Brain microvascular endothelial cell (primary cell): Measurements from ENCODE around the gene SLC25A28.

Experiments
- DNase-seq: peaks from one replicate; pipeline ENCODE4 v3.0.0-alpha.2; 2020
- H3K27ac ChIP-seq: fragments of 250-450 bp; sonication (Bioruptor Pico); 2 replicates; pipeline ENCODE4 v1.5.1; 2020; ENCODE audit warnings: mild to moderate bottlenecking, moderate library complexity
- H3K27me3 ChIP-seq: fragments of 250-450 bp; sonication (Bioruptor Pico); replicated peaks from 2 replicates; pipeline ENCODE4 v1.5.1; 2020; ENCODE audit warnings: mild to moderate bottlenecking
- H3K36me3 ChIP-seq: fragments of 250-450 bp; sonication (Bioruptor Pico); replicated peaks from 2 replicates; pipeline ENCODE4 v1.5.1; 2020; ENCODE audit warnings: mild to moderate bottlenecking
- H3K4me3 ChIP-seq: 2 replicates; pipeline ENCODE4 v1.5.1; 2011; ENCODE audit warnings: low read depth, mild to moderate bottlenecking, control low read depth, low read length, moderate library complexity
- CTCF ChIP-seq: IDR thresholded peaks from 2 replicates; pipeline ENCODE4 v1.5.1; 2011; ENCODE audit warnings: low read depth, mild to moderate bottlenecking, moderate library complexity, low read length, control low read depth, inconsistent platforms; ENCODE audit errors: missing control alignments
- in situ Hi-C: cut with HindIII; loops from 2 replicates; pipeline ENCODE4 v1.10.0; 2017; ENCODE audit warnings: low sequenced_read_pairs, low pct_ligation_motif_present

SLC25A28 gene

DNA sequence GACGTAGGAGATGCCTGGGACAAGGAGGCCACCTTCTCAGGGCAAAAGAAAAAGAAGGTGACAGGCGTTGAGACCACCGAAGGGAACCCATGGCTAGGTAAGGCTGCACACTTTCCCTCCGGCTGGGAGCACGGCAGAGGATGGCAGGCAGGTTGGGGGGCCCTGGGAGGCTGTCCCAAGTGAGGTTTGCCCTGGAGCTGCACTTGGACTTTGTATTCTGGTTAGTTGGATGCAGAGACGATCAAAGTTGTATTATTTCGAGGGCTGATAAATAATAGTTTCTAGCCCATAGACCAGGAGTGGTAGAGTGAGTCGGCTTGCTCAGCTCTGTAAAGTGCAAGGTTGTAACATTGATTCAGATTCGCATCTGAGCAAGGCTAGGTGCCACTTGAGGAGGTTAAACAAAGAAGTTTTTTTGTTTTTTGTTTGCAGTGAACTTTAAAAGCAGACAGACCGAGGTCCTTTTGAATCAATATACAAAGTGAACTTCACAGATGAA, 39.7 kb upstream of the SLC25A28 start:
- no peak for TF ChIP-seq CTCF
- H3K36me3 ChIP-seq: peaks cover 3% of the 10 kb centered on the region
- H3K27me3 ChIP-seq: no peaks in the 10 kb centered on the region
- peak overlapping the region; percentile 89 for H3K27ac ChIP-seq
- DNase-seq: no peak
- peak overlapping the region; percentile 94 for H3K4me3 ChIP-seq
- in situ Hi-C loops: no loop called here

- Histone ChIP-seq H3K36me3 (no peaks in the 10 kb centered on the region), H3K4me3 (peak within 1 kb of the TSS; percentile 94), H3K27me3 (no peaks in the 10 kb centered on the region), H3K27ac (peak within 1 kb of the TSS; percentile 89)
- peak; percentile 96 for DNase-seq
- TF ChIP-seq CTCF: peak; percentile 37
- in situ Hi-C loops: no loop called here
These were observed 39.0 kb upstream of the SLC25A28 start, which contains the start of gene ENTPD7 for GRCh38 chr10:99659031-99659867. Gene ENTPD7 (plus strand): TSS chr10:99659509. CDS start chr10:99659957, 448 bp downstream.

DNA sequence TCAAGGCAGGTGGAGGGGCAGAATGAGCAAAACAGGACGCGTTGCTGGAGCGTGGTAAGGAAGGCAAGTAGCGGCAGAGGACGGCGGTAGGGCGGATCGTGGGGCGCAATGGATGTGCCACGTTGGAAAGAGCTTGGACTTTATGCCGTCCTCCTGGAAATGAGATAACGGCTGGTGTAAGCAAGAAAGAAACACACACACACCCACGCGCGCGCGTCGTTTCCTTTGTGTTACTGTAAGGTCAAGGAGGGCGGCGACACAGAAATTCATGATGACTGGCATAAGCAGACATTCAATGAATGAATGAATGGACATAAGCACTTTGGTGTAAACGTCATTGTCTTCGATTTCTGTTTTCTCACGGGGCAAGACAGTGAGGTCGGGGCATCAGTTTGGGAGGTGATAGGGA, 38.4 kb upstream of the SLC25A28 start:
- in situ Hi-C loops: no loop called here
- peak; percentile 78 for DNase-seq
- TF ChIP-seq CTCF: no peak

GRCh38 chr10:99656199-99657064, 36.2 kb upstream of the SLC25A28 start:
- H3K27me3 ChIP-seq: no peaks in the 10 kb centered on the region
- no peak overlapping the region for H3K27ac ChIP-seq
- H3K36me3 ChIP-seq: no peaks in the 10 kb centered on the region
- TF ChIP-seq CTCF: no peak
- no peak overlapping the region for H3K4me3 ChIP-seq
- no peak for DNase-seq
- in situ Hi-C loops: no loop called here

More for the DNA sequence above, 38.4 kb upstream of the SLC25A28 start:
- no peaks in the 10 kb centered on the region for H3K27me3 ChIP-seq
- peak overlapping the region; percentile 89 for H3K27ac ChIP-seq
- no peaks in the 10 kb centered on the region for H3K36me3 ChIP-seq
- peak overlapping the region; percentile 94 for H3K4me3 ChIP-seq

DNA sequence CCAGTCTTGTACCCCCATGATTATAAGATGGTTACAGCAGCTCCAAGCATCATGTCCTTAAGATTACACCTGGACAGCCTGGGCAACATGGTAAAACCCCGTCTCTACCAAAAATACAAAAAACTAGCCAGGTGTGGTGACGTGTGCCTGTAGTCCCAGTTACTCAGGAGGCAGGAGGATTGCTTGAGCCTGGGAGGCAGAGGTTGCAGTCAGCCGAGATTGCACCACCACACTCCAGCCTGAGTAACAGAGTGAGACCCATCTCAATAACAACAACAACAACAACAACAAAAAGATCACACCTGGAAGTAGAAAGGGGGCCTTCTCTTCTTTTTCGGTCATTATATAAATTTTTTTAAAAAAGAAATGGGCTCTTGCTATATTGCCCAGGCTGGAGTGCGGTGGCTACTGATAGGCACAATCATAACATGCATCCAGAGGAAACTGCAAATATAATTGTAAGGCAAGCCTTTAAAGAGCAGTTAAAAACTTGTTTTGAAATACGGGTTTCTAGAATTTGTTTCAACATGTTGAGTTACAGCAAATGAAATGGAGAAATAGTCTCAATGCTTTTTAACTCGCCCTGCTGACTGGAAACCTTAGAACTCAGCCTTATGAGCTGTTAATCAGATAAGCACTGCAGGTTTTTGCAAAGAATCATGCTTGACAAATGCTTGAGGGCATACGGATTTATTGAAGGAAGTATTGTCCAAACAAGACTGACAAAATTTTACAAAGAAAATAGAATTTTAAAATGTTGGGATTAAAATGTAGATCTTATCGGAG, 34.3 kb upstream of the SLC25A28 start:
- no peak overlapping the region for H3K4me3 ChIP-seq
- no peaks in the 10 kb centered on the region for H3K27me3 ChIP-seq
- no peak for DNase-seq
- H3K27ac ChIP-seq: no peak overlapping the region
- no peaks in the 10 kb centered on the region for H3K36me3 ChIP-seq
- in situ Hi-C loops: no loop called here
- no peak for TF ChIP-seq CTCF
